22Rv1 (cell line): ENCODE data around the gene SLC10A7.
A peak's percentile ranks its signal among the peaks of the same experiment; 100 is the strongest.

Source experiments
- H3K27ac ChIP-seq: fragments of 450-650 bp; 2 replicates; pipeline ENCODE4 v1.5.1; 2017
- ZFX ChIP-seq: fragments of 450-650 bp; IDR thresholded peaks from 2 replicates; pipeline ENCODE4 v1.6.1; 2017; ENCODE audit warnings: antibody characterized with exemption, borderline replicate concordance
- TF ChIP-seq, protein P1 (sequence below): fragments of 450-650 bp; IDR thresholded peaks from 2 replicates; pipeline ENCODE4 v1.5.1; 2017; ENCODE audit warnings: mild to moderate bottlenecking

Gene SLC10A7

DNA sequence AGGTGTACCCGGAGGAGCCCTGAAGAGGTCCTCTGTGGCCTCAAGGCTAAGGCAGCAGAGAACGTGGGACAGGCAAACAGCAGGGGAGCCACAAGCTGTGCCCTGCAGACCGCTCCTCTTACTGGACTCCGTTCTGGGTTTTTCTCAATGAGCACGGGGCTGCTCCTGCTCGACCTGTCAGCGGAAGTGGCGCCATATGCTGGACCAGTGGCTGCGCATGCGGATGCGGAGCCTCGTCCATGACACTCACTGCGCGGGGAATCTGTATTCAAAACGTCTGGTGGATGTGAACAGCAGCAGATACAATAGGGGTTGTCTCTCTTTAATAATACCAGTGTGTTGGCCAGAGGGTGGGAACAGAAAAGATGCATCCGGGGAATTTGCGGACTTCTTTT lies 277.9 kb downstream of the SLC10A7 start:
- TF ChIP-seq ZFX = no peak
- TF ChIP-seq, protein P1, sequence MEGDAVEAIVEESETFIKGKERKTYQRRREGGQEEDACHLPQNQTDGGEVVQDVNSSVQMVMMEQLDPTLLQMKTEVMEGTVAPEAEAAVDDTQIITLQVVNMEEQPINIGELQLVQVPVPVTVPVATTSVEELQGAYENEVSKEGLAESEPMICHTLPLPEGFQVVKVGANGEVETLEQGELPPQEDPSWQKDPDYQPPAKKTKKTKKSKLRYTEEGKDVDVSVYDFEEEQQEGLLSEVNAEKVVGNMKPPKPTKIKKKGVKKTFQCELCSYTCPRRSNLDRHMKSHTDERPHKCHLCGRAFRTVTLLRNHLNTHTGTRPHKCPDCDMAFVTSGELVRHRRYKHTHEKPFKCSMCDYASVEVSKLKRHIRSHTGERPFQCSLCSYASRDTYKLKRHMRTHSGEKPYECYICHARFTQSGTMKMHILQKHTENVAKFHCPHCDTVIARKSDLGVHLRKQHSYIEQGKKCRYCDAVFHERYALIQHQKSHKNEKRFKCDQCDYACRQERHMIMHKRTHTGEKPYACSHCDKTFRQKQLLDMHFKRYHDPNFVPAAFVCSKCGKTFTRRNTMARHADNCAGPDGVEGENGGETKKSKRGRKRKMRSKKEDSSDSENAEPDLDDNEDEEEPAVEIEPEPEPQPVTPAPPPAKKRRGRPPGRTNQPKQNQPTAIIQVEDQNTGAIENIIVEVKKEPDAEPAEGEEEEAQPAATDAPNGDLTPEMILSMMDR = no peak
- no peak overlapping the region for H3K27ac ChIP-seq

DNA sequence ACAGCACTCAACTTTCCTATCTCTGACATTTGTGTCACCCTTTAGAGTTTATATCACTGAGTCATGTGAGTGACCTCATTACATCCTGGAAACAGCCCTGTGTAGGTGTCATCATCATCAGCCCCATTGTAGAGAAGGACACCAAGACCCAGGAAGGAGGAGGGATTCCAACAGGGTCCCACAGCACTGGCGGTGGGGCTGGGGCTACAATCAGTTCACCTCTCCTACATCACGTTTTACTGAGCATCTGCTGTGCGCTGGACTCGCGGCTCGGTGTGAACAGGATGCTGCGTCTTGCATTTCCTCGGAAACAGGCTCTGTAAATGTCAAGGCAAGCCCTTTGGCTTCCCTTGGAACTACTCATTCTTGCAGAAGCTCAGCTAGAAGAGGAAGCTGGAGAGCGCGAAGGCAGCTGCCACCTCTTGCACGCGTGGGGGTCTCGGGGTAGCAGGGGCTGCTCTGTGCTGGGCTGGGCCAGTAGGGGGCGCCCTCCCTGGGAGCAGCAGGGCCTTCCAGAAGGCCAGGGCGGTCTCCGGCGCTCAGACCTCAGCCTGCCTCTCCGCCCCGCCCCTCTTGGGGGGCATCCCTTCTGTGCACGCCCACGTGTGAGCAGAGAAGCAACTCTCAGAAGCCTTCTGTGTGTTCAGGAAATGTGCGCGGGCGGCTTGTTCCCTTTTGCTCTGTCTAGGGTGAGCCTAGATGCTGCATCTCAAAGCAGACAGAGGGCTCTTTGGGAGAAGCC lies 278.4 kb downstream of the SLC10A7 start:
- no peak for TF ChIP-seq ZFX
- TF ChIP-seq, protein P1 = peak; percentile 81
- peak overlapping the region; percentile 88 for H3K27ac ChIP-seq

DNA sequence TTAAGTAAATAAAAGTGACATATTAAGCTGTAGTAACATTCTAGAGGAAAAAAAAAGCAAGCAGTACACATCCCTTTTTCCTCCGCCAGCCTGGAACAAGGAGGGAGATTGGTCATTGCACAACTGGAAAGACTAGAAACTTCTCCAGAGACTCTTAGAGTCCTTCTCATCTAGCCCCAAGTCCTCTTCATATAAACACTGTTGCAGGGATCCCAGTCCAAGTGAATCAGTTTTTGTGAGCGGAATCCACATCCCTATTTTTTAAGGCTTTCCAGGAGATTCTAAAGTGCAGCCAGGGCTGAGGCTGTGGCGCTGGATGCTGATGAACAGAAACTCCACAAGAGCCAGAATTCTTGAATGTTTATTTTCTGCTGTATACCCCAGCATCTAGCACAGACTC lies 283.6 kb downstream of the SLC10A7 start:
- no peak for TF ChIP-seq ZFX
- TF ChIP-seq, protein P1 = no peak
- H3K27ac ChIP-seq = no peak overlapping the region

DNA sequence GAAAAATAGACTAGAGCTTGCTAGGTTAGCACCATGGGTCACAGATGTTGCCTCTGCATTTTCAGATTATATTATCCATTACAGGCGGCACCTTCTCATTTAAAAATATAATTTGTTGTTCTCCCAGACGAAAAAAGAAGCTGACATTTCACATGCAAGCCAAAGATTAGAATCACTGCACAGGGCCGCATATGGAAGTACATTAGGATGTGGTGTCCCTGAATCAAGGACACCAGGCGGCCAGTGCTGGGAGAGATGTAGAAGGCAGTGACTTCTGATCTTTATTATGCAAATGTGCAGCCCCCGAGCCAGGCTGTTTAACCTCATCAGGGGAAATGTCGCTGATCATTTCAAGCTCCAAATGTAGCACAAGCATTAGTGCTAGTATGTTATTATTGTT lies 284.6 kb downstream of the SLC10A7 start:
- no peak overlapping the region for H3K27ac ChIP-seq

DNA sequence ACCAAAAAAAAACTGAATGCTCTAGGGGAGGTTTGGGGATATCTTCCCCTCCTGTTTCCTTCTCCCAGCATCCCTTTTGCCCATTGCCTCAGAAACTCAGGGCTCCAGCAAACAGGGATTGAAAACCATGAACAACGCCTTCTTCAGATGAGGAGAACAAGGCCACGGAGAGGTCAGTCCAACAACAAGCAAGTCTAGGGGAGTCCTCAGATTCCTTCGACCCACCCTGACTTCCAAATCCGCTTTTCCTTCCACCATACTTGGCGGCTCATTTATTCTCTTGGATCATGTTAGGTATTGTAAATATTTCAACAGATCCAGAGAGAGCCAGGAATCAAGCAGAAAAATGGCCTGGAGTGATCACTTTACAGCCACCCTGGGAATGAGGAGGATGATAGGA lies 285.5 kb downstream of the SLC10A7 start:
- TF ChIP-seq ZFX = no peak
- TF ChIP-seq, protein P1 = no peak
- H3K27ac ChIP-seq = no peak overlapping the region

More for the DNA sequence above, 284.6 kb downstream of the SLC10A7 start:
- TF ChIP-seq ZFX = no peak
- TF ChIP-seq, protein P1 = no peak

DNA sequence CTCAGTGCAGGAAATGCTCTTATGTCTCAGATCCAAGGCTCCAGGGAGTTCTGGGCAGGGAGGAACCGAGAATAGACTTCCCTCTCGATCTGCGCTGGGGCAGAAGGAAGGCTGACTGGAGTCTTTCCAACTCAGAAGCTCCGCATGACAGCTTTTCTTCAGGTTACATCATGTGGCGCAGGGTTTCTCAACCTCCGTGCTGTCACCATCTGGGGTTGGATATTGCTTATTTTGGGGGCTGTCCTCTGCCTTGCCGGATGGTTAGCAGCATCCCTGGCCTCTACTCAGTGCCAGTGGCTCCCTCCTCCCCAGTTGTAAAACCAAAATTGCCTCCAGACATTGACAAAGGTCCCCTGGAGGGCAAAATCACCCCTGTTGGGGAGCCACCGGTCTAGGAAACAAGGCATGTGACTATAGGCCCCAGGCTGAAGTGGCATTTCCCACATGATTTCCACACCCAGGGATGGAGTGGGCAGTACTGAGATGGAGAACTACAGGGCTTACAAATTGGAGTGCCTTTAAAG lies 286.0 kb downstream of the SLC10A7 start:
- no peak overlapping the region for H3K27ac ChIP-seq
- no peak for TF ChIP-seq ZFX
- TF ChIP-seq, protein P1 = no peak

DNA sequence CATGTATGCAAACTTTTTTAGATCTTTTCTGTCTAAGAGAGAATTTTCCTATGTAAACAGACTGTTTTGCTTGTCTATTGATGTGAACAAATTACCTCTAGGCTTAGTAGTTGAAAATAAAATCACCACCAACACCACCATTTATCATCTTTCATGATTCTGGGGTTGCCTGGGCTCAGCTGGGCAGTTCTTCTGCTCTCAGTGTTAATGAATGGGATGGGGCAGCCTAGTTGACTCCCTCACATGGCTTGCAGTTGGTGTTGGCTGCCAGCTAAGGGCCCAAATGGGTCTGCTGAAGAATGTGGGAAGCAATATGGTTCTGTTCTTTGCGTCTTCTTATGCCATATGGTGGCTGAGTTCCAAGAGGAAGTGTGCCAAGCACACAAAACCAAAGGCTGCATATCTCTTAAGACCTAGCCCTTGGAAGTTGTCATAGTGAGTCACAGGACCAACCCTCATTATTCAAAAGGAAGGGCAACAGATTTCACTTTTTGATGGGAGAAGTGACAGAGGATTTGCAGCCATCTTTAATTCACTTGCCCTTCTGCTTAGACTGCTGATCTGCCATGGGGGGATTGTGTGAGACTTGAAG lies 289.5 kb downstream of the SLC10A7 start:
- no peak for TF ChIP-seq ZFX
- TF ChIP-seq, protein P1 = no peak
- H3K27ac ChIP-seq = no peak overlapping the region
